SK-N-MC (cell line): Measurements from ENCODE around the gene TBL3.
"Not testable (repeated sequence)": the region's sequence is repeated elsewhere in the genome, so short reads cannot be mapped to it uniquely, and the experiment has no call there.

Experiments used
- DNase-seq: peaks from one replicate; pipeline ENCODE4 v3.0.0-alpha.2; 2011; ENCODE audit warnings: low read depth, low spot score
- H3K27ac ChIP-seq: fragments of 200-600 bp; sonication (generic); 2 replicates; pipeline ENCODE4 v1.5.1; 2016; ENCODE audit warnings: mixed run types
- H3K36me3 ChIP-seq: fragments of 200-600 bp; sonication (generic); 2 replicates; pipeline ENCODE4 v1.6.1; 2017; ENCODE audit warnings: antibody characterized with exemption, low read length, mixed read lengths; ENCODE audit not compliant: insufficient read depth
- H3K4me3 ChIP-seq: fragments of 200-600 bp; sonication (generic); 2 replicates; pipeline ENCODE4 v1.5.1; 2016
- H3K9ac ChIP-seq: fragments of 200-600 bp; sonication (generic); 2 replicates; pipeline ENCODE4 v1.8.0; 2017; ENCODE audit warnings: mixed run types, mixed read lengths; ENCODE audit not compliant: insufficient read length
- H3K9me3 ChIP-seq: fragments of 200-600 bp; sonication (generic); 2 replicates; pipeline ENCODE4 v1.6.1; 2017; ENCODE audit warnings: low read depth, mild to moderate bottlenecking, antibody characterized with exemption, low read length, moderate library complexity, mixed read lengths
- EZH2 ChIP-seq: fragments of 200-600 bp; sonication (generic); IDR thresholded peaks from one replicate; pipeline ENCODE4 v1.6.1; 2017; ENCODE audit warnings: antibody characterized with exemption
- FOXP2 ChIP-seq: optimal IDR thresholded peaks from 2 replicates; pipeline ENCODE3; 2011; ENCODE audit warnings: mild to moderate bottlenecking, moderate library complexity; ENCODE audit not compliant: insufficient read depth; ENCODE audit errors: extremely low read length, control extremely low read depth
- POLR2AphosphoS5 ChIP-seq: IDR thresholded peaks from 2 replicates; pipeline ENCODE4 v1.6.1; 2012; ENCODE audit warnings: mild to moderate bottlenecking, low read depth, low read length, borderline replicate concordance

Gene TBL3

GRCh38 chr16:1960665-1961630 lies 10.9 kb upstream of the TBL3 start:
- peak; percentile 68 for TF ChIP-seq POLR2AphosphoS5
- TF ChIP-seq FOXP2: no peak
- TF ChIP-seq EZH2: no peak
- Histone ChIP-seq H3K9me3 (no peaks in the 10 kb centered on the region), H3K27ac (peak overlapping the region; percentile 68), H3K36me3 (peaks cover 27% of the 10 kb centered on the region), H3K4me3 (peak overlapping the region; percentile 98), H3K9ac (peak overlapping the region; percentile 94)
- DNase-seq: no peak

GRCh38 chr16:1961651-1962067 lies 10.2 kb upstream of the TBL3 start:
- Histone ChIP-seq H3K27ac (peak overlapping the region; percentile 57), H3K4me3 (peak overlapping the region; percentile 94), H3K9ac (no peak overlapping the region), H3K9me3 (no peaks in the 10 kb centered on the region), H3K36me3 (peaks cover 27% of the 10 kb centered on the region)
- no peak for TF ChIP-seq FOXP2
- no peak; the same call in 1 of the 2 replicates for TF ChIP-seq POLR2AphosphoS5
- TF ChIP-seq EZH2: no peak
- DNase-seq: no peak

- peaks cover 27% of the 10 kb centered on the region for H3K36me3 ChIP-seq
- peak overlapping the region; percentile 95 for H3K9ac ChIP-seq
- DNase-seq, H3K9me3 ChIP-seq: not testable (repeated sequence)
- H3K4me3 ChIP-seq: peak overlapping the region; percentile 94
- H3K27ac ChIP-seq: peak overlapping the region; percentile 94
Measured at GRCh38 chr16:1962161-1963153, 9.4 kb upstream of the TBL3 start.

- DNase-seq: no peak
- peak overlapping the region; percentile 94 for H3K4me3 ChIP-seq
- H3K9ac ChIP-seq: peak overlapping the region; percentile 95
- peak overlapping the region; percentile 94 for H3K27ac ChIP-seq
- H3K36me3 ChIP-seq: peaks cover 27% of the 10 kb centered on the region
- no peaks in the 10 kb centered on the region for H3K9me3 ChIP-seq
- TF ChIP-seq FOXP2 (no peak), POLR2AphosphoS5 (no peak; the same call in 1 of the 2 replicates), EZH2 (no peak)
Measured at GRCh38 chr16:1963806-1964505, 7.9 kb upstream of the TBL3 start.

- Histone ChIP-seq H3K4me3 (peak within 1 kb of the TSS; percentile 94), H3K9ac (peak within 1 kb of the TSS; percentile 95), H3K36me3 (peaks cover 27% of the 10 kb centered on the region), H3K9me3 (no peaks in the 10 kb centered on the region), H3K27ac (peak within 1 kb of the TSS; percentile 94)
- TF ChIP-seq FOXP2: no peak
- peak; percentile 100 for TF ChIP-seq POLR2AphosphoS5
- DNase-seq: peak; percentile 94
Measured at GRCh38 chr16:1964506-1965395, 7.1 kb upstream of the TBL3 start, which contains the start of gene RPS2. Gene RPS2 (minus strand): TSS chr16:1964826. CDS start chr16:1964625, 201 bp downstream.

- Histone ChIP-seq H3K4me3 (peak overlapping the region; percentile 94), H3K27ac (peak overlapping the region; percentile 83), H3K9ac (peak overlapping the region; percentile 95), H3K36me3 (peaks cover 27% of the 10 kb centered on the region), H3K9me3 (no peaks in the 10 kb centered on the region)
- no peak for DNase-seq
- TF ChIP-seq EZH2 (no peak), POLR2AphosphoS5 (no peak), FOXP2 (no peak)
Measured at GRCh38 chr16:1965396-1966001, 6.4 kb upstream of the TBL3 start.

GRCh38 chr16:1966460-1966859 lies 5.4 kb upstream of the TBL3 start, which contains the start of gene RNF151:
Gene RNF151 (plus strand): TSS chr16:1966856. CDS start chr16:1966882, 26 bp downstream.
- Histone ChIP-seq H3K9me3 (no peaks in the 10 kb centered on the region), H3K36me3 (peaks cover 27% of the 10 kb centered on the region), H3K4me3 (peak within 1 kb of the TSS; percentile 94), H3K9ac (peak within 1 kb of the TSS; percentile 95), H3K27ac (no peak within 1 kb of the TSS)
- DNase-seq: no peak
- TF ChIP-seq POLR2AphosphoS5: no peak
- no peak for TF ChIP-seq EZH2
- no peak for TF ChIP-seq FOXP2
